Lower leg skin (tissue), 4 donors: Measurements from ENCODE around the gene SP3. TPM values are rescaled to one million over a fixed set of nuclear protein-coding genes. Genes with fewer than 3 reads are reported as not detected.

Experiments
- DNase-seq, 2 donors: peaks; one replicate each; pipeline ENCODE4 v3.0.0-alpha.2; 2019; ENCODE audit warnings: low spot score in 2 of 2
- H3K4me3 ChIP-seq: fragments of 200-600 bp; sonication (generic); 2 replicates; pipeline ENCODE4 v1.5.1; 2017; ENCODE audit warnings: mild to moderate bottlenecking, low read depth; ENCODE audit not compliant: poor library complexity, severe bottlenecking
- CTCF ChIP-seq, 3 donors: fragments of 450-650 bp; IDR thresholded peaks; one replicate each; pipeline ENCODE4 v1.5.1; 2016; ENCODE audit warnings: antibody characterized with exemption in 3 of 3, mild to moderate bottlenecking in 3 of 3, moderate library complexity in 2 of 3
- POLR2A ChIP-seq, 2 donors: fragments of 450-650 bp; IDR thresholded peaks; one replicate each; pipeline ENCODE4 v1.6.1; 2016 to 2017; ENCODE audit warnings: antibody characterized with exemption in 2 of 2, mild to moderate bottlenecking in 1 of 2, moderate library complexity in 1 of 2
- WGBS, 2 donors: methylation state at CpG; one replicate each; pipeline ENCODE4 v1.1.5; 2018; 5-methylcytosine and 5-hydroxymethylcytosine counted together
- intact Hi-C: fragments of 100-400 bp; cut with DNase I; formaldehyde crosslinking; loops from one replicate; pipeline ENCODE4 v1.15.0; 2023; ENCODE audit warnings: low total_unique reads
- total RNA-seq, 4 donors: library from RNA; depleted of rRNA; stranded (reverse); fragments of >200 nt; gene quantifications; one replicate each; pipeline ENCODE4 v1.1.0, GENCODE V29; 2016

Gene SP3
- total RNA-seq, 4 donors from 2014 or later: 99.1 to 209 (median 124) TPM

- TF ChIP-seq CTCF (IDR thresholded peaks at IDR 0.05): no peak
- TF ChIP-seq POLR2A (IDR thresholded peaks at IDR 0.05): no peak
- DNase-seq: no peak
- WGBS, 2 donors: 88 to 94% methylated on average over 2 of the region's 2 CpGs
- H3K4me3 ChIP-seq: no peak overlapping the region
- intact Hi-C loops: no loop called here
Measured at GRCh38 chr2:173924285-173924684, 40.9 kb downstream of the SP3 start.

- no peak overlapping the region for H3K4me3 ChIP-seq
- no peak for DNase-seq
- intact Hi-C loops: no loop called here
- TF ChIP-seq CTCF (IDR thresholded peaks at IDR 0.05) (no peak), POLR2A (IDR thresholded peaks at IDR 0.05) (no peak)
Measured at GRCh38 chr2:173922760-173923159, 42.4 kb downstream of the SP3 start.

- intact Hi-C loops: no loop called here
- no peak for TF ChIP-seq CTCF (IDR thresholded peaks at IDR 0.05)
- no peak for TF ChIP-seq POLR2A (IDR thresholded peaks at IDR 0.05)
- no peak overlapping the region for H3K4me3 ChIP-seq
- DNase-seq: no peak
Measured at GRCh38 chr2:173922068-173922467, 43.1 kb downstream of the SP3 start.

GRCh38 chr2:173914055-173914927 is 50.9 kb downstream of the SP3 start:
- TF ChIP-seq POLR2A (IDR thresholded peaks at IDR 0.05): no peak
- 64 to 71% methylated on average over 3 of the region's 3 CpGs for WGBS, 2 donors
- DNase-seq: no peak
- no peak overlapping the region for H3K4me3 ChIP-seq
- intact Hi-C loops: no loop called here

GRCh38 chr2:173909846-173910245 is 55.3 kb downstream of the SP3 start:
- WGBS, 2 donors: 94 to 98% methylated on average over 5 of the region's 5 CpGs
- intact Hi-C loops: no loop called here
- DNase-seq: no peak
- H3K4me3 ChIP-seq: no peak overlapping the region
- TF ChIP-seq CTCF (IDR thresholded peaks at IDR 0.05): no peak
- TF ChIP-seq POLR2A (IDR thresholded peaks at IDR 0.05): no peak

- intact Hi-C loops: no loop called here
- DNase-seq: no peak
- 84 to 94% methylated on average over 1 of the region's 1 CpG for WGBS, 2 donors
- TF ChIP-seq CTCF (IDR thresholded peaks at IDR 0.05): no peak
- no peak for TF ChIP-seq POLR2A (IDR thresholded peaks at IDR 0.05)
- no peak overlapping the region for H3K4me3 ChIP-seq
Measured at GRCh38 chr2:173906626-173907025, 58.5 kb downstream of the SP3 start.
